NCI-H1694 treated with DMSO at 0.1 percent for 48 hours (cell line): Measurements from ENCODE around the gene LAMC1.

Source experiments
- DNase-seq: peaks from one replicate; lab custom pipeline; 2025; lab: John Stamatoyannopoulos, UW

LAMC1 gene

GRCh38 chr1:183080406-183080805 is 57.2 kb downstream of the LAMC1 start:
- no peak for DNase-seq

DNA sequence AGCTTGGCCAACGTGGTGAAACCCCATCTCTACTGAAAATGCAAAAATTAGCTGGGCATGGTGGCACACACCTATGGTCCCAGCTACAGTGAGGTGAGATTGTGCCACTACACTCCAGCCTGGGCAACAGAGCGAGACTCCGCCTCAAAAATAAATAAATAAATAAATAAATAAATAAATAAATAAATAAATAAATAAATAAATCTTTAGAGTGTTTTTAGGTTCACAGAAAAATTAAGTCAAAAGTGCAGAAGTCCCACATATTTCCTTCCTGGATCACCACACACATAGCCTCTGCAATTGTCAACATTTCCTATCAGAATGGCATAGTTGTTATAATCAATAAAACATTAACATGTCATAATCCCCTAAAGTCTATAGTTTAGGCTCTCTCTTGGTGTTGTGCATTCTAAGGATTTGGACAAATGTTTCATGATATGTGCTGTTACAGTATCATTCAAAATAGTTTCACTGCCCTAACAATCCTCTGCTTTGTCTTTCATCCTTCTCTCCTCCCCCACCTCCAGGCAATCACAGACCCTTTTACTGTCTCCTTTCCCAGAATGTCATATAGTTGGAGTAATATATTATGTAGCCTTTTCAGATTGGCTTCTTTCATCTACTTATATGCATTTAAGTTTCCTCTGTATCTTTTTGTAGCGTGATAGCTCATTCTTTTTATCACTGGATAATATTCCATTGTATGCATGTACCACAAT is 58.3 kb downstream of the LAMC1 start:
- DNase-seq = no peak

- DNase-seq = no peak
Measured at GRCh38 chr1:183082650-183083049, 59.4 kb downstream of the LAMC1 start.

DNA sequence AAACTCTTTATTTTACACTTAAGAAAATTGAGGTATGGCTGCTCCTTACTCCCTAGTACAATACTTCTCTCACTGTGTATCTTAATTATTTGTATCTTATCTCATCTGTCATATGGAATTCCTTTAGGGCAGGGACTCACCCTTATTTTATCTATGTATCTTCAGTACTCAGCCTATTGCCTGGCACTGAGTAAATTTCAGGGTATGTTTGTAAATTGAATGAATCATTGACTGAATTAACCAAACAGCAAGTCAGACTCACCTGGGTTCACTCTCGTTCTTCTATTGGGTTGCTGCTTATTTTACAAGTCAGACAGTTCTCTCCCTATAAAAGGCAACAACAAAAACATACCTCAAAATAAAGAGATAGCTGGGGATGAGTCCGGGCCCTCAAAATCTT is 63.8 kb downstream of the LAMC1 start:
- no peak for DNase-seq

DNA sequence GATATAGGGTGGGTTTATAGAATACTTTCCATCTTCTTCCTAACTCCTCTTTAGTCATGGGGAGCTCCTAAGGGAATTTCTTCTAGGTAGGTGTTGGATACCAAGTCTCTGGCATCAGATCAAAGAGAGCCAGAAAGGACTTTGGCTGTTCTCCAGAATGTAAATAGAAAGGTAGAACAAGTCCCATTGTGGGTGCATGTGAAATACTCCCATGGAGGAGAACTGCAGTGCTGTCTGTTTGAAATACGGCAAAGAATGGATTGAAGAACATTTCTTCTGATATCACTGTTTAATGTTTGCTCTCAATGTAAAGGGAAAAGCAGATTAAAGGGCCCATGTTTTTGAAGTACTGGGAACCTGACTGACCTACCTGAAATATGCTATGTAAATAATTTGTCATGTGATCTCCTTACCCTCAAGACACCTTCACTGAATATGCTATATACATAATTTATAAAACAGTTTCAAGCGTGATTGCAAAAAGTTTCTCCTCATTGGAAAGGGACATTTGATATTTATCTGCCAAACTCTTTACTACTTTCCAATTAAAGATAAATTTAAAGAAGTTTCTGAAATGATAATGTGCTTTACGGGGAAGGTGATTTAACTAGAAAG is 65.9 kb downstream of the LAMC1 start:
- DNase-seq = no peak

DNA sequence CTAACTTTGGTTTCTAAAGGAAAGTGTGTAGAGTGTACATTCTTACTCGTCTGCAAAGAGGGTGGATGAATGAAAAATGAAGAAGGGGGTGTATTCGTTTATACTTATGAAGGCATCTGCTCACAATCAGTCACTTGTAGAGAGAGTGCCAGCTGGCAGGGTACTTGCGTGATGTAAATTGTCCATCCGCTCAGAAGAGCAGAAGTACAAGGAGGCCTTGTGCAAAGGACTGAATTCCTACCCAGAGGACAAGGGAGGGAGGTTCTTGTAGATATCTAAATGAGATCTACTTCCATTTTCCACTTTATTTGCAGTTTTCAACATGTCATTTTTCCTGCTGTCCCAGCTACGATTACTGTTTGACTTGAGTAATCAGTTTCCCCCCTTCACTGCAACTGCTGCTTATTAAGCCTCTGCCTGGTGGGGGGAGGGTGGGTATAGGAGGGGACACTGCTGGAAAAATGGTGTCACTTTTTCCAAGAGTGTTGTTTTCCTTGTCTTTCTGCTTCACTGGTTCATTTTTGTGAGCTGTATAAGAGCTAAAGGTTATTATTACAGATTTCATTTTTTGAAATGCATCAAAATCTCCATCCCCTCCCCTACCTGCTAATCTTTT is 67.3 kb downstream of the LAMC1 start:
- DNase-seq = peak; percentile 73

- DNase-seq = no peak
Measured at GRCh38 chr1:183091181-183091580, 68.0 kb downstream of the LAMC1 start.

DNA sequence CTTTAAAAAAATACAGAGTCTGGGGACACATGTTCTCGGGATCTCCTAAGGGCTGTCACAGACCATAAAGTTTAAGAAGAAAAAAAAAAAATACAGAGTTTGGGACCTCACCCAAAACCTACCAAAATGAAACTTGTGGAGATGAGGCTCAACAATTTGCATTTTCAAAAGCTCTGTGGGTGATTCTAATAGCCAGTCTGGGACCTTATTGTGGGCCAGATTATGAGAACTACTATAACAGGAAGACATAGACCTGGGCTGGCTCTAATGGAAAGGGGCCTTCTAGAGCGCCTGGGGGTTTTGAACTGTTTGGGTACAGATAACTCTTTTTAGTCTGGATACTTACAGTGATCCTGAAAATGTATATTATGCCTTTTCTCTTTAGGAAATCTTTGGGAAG is 69.1 kb downstream of the LAMC1 start:
- DNase-seq = no peak

DNA sequence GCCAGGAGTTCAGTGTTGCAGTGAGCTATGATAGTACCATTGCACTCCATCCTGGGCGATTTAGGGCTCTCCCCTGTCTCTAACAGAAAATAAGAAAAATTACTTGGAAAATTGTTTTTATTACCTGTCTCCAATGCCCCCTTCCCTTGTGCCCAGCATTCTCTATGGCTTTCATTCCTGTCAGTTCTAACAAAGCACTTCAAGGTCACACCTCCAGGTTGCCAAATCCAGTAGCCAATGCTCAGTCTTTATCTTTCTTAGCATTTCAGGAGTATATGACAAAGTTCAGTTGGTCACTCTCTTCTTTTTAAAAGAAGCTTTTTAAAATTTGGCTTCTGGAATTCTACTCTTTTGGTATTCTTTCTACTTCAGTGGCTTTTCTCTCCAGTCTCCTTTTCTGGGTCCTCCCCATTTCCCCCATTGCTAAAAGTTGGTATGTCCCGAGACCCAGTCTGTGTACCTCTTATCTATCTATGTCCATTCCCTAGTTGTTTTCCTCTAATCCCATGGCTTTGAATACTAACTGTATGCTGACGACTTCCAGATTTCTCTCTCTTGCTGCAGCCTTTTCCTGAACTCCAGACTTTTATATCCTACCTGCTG is 69.9 kb downstream of the LAMC1 start:
- no peak for DNase-seq

- no peak for DNase-seq
Measured at GRCh38 chr1:183093786-183094298, 70.6 kb downstream of the LAMC1 start.

GRCh38 chr1:183094351-183094750 is 71.1 kb downstream of the LAMC1 start:
- DNase-seq = no peak

DNA sequence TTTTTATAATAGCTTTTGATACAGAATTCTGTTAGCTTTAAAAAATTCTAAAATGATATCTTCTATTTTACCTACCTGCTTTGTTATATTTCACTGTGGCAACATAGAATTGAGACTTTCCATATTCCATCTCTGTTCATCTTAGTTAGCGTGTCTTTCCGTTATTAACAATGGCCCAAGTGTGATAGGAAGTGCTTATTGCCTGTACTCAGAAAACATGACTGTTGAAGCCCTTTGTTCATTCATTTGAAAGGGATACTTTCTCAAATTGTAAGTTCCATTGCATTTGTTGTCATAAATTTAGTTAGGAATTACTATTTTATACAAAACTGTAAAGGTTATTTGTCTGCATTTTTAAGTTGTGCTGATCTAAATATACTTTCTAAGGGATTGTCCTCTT is 73.1 kb downstream of the LAMC1 start:
- no peak for DNase-seq

- no peak for DNase-seq
Measured at GRCh38 chr1:183096894-183097293, 73.7 kb downstream of the LAMC1 start.

GRCh38 chr1:183097438-183098051 is 74.3 kb downstream of the LAMC1 start:
- DNase-seq = no peak

- no peak for DNase-seq
Measured at GRCh38 chr1:183098317-183098716, 75.1 kb downstream of the LAMC1 start.

DNA sequence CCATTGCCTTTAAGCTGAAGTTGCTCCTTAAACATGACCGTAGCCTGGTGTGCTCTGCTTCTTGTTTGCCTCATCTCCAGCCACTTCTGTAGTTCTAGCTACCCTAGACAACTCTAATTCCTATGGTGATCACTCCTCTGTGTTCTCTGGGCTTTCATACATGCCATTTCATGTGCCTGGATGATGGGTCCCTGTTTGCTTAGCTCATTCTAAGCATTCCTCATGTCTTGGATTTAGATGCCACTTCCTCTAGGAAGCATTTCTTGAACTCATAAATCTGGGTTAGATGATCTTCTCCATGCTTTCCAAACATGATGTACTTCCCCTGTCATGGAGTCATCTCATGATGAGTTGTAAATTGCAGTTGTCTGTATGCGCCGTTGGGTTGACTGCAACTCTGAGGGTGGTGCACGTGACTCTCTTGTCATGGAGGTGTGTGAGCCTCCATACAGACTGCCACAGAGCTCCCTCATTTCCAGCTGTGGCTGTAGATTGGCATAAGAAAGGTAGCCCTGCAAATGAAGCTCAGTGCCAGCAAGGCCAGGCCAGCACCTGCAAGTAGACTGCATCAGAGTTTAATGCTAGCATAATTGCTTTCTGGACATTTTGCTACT is 77.2 kb downstream of the LAMC1 start:
- DNase-seq = no peak

- DNase-seq = no peak
Measured at GRCh38 chr1:183101081-183101480, 77.9 kb downstream of the LAMC1 start.

GRCh38 chr1:183101841-183102276 is 78.6 kb downstream of the LAMC1 start:
- no peak for DNase-seq

GRCh38 chr1:183103147-183103546 is 79.9 kb downstream of the LAMC1 start:
- DNase-seq = no peak

DNA sequence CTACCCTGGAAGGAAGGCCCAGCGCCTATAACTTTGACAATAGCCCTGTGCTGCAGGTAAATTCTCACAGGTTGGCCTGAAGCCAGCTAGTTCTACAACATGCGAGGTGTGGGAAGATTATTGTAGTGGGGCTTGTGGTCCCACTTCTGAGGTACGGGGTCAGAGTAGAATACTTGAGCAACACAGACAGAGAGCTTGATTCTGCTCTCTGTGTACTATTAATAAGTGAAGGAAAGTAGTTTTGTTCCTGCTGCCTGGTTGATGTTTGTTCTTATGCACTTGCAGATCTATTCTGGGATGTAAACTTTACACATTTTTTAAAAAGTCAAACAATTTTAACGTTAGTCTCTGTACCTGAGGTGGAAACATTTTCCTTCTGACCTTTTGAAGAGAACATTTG is 80.4 kb downstream of the LAMC1 start:
- DNase-seq = no peak

DNA sequence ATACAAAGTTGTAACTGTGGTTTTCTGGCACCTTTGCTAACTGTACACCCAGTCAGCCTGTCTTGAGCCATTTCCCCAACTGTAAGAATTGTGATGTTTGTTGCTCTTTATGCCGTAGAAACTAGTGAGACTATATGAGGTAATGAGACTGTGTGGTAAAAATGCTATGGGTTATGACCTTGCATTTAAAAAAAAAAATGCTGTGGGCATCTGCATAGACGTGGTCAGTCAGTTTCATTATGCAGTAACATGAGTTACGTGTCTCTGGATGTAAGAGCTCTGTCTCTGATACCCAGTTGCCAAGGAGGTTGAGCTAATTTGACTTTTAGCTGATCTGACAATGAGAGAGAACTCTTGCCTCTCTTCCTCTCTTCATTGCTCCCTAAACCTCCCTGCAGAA is 82.2 kb downstream of the LAMC1 start:
- no peak for DNase-seq

- DNase-seq = no peak
Measured at GRCh38 chr1:183106166-183106565, 82.9 kb downstream of the LAMC1 start.
